ENCODE measurements around the gene PPP4R2. TPM values are rescaled to one million over a fixed set of nuclear protein-coding genes. Genes with fewer than 3 reads are reported as not detected.
"Not testable (repeated sequence)": the region's sequence is repeated elsewhere in the genome, so short reads cannot be mapped to it uniquely, and the experiment has no call there.

Gene PPP4R2
- total RNA-seq, 1 donor from 2014 or later = 55.5 TPM

DNA sequence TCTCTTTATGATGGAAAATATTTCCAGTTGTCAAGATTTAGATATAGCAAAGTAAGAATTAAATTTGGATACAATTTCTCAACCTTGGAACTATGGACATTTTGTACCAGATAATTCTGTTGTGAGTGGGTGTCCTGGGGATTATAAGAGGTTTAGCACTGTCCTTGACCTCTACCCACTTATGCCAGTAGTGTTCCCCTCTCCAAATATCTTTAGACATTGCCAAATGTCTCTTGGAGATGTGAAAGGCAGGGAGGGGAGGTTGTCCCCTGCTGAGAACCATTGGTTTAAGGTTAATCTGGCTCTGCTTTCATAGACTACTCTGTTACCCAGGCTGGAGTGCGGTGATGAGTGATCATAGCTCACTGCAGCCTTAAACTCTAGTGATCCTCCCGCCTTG is 64.8 kb downstream of the PPP4R2 start, which contains the start of gene EBLN2:
Gene EBLN2 (plus strand): TSS at position 244 of the 400 bp plus-strand sequence. CDS start 423 bp downstream, outside the sequence.
- TF ChIP-seq, protein P1, sequence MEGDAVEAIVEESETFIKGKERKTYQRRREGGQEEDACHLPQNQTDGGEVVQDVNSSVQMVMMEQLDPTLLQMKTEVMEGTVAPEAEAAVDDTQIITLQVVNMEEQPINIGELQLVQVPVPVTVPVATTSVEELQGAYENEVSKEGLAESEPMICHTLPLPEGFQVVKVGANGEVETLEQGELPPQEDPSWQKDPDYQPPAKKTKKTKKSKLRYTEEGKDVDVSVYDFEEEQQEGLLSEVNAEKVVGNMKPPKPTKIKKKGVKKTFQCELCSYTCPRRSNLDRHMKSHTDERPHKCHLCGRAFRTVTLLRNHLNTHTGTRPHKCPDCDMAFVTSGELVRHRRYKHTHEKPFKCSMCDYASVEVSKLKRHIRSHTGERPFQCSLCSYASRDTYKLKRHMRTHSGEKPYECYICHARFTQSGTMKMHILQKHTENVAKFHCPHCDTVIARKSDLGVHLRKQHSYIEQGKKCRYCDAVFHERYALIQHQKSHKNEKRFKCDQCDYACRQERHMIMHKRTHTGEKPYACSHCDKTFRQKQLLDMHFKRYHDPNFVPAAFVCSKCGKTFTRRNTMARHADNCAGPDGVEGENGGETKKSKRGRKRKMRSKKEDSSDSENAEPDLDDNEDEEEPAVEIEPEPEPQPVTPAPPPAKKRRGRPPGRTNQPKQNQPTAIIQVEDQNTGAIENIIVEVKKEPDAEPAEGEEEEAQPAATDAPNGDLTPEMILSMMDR (IDR thresholded peaks at IDR 0.05; ENCODE audit: borderline replicate concordance) = no peak
- no peaks in the 10 kb centered on the region for H3K9me3 ChIP-seq (replicated peaks)
- H3K27me3 ChIP-seq (ENCODE audit: low read depth) = no peaks in the 10 kb centered on the region
- peaks cover 40% of the 10 kb centered on the region for H3K36me3 ChIP-seq
- intact Hi-C loops (cut with micrococcal nuclease) = no loop called here
- peak within 1 kb of the TSS; percentile 56 for H3K27ac ChIP-seq (replicated peaks)
- H3K4me3 ChIP-seq = no peak within 1 kb of the TSS
- no peak for DNase-seq
- peaks cover 72% of the 10 kb centered on the region for H3K4me1 ChIP-seq

DNA sequence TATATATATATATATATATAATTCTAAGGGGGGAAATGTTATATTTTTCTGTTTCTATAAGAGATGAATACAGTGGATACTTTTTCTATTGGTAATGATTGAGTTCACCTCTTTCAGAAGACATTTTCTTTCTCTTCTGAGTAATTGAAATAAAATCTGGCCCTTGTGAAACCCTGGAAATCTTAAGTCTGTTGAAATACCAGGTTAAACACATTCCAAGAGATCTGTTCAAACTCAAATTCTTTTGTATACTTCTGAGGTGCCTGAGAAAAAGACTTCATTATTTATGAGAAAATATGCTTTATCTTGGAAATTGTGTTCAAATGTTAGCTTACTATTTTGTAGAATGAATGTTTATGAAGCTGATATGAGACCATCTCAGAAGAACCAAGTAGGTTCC is 69.6 kb downstream of the PPP4R2 start:
- H3K27me3 ChIP-seq (ENCODE audit: low read depth); H3K27ac ChIP-seq (replicated peaks); H3K9me3 ChIP-seq (replicated peaks); DNase-seq; H3K4me3 ChIP-seq: not testable (repeated sequence)
- Histone ChIP-seq H3K4me1 (peaks cover 55% of the 10 kb centered on the region), H3K36me3 (peaks cover 42% of the 10 kb centered on the region)
- intact Hi-C loops (cut with micrococcal nuclease) = loop anchor here (5.0 kb wide), 1 partner anchor 114 kb away; no protein-coding TSS in a partner anchor

DNA sequence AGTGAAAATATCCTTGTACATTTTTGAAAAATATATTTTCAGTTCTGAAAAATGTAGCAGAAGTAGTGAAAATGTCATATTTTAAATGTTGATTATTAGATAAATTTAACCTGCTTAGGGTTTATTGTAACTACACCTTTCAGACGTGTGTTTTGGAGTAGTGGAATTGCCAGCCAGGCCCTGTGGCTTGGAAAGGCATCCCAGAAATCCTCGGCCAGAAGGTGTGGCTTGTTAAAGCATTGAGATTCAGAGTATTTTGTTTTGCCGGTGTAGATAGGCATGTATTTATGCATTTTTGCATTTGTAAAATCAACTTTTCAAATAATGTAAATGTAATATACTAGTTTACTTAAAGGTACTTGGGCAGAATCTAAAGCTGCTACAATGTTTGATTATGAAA is 71.8 kb downstream of the PPP4R2 start:
- TF ChIP-seq, protein P1 (IDR thresholded peaks at IDR 0.05; ENCODE audit: borderline replicate concordance) = no peak
- no peak overlapping the region for H3K4me3 ChIP-seq

DNA sequence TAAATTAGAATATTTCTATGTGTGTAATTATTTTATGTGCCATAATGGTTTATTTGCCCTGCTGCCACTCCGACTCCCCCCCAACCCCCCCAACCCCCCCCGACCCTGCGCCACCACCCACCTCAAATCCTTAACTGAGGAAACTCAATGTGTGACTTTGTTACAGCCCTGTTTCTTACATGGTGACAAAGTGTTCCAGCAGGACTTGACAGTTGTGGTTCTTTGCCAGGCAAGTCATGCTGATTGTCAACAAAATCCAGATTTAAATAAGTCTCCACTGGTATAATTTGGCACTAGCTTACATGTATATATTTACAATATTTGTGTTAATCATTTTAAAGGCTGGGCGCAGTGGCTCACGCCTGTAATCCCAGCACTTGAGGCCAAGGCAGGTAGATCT is 72.6 kb downstream of the PPP4R2 start:
- TF ChIP-seq, protein P1 (IDR thresholded peaks at IDR 0.05; ENCODE audit: borderline replicate concordance) = no peak
- Histone ChIP-seq H3K27ac (replicated peaks) (peak overlapping the region; percentile 39), H3K27me3 (ENCODE audit: low read depth) (no peaks in the 10 kb centered on the region)

More for the DNA sequence above, 71.8 kb downstream of the PPP4R2 start:
- H3K27me3 ChIP-seq (ENCODE audit: low read depth) = no peaks in the 10 kb centered on the region
- DNase-seq = no peak
- peaks cover 51% of the 10 kb centered on the region for H3K4me1 ChIP-seq
- peak overlapping the region; percentile 39 for H3K27ac ChIP-seq (replicated peaks)
- peaks cover 29% of the 10 kb centered on the region for H3K36me3 ChIP-seq
- no peaks in the 10 kb centered on the region for H3K9me3 ChIP-seq (replicated peaks)
- intact Hi-C loops (cut with micrococcal nuclease) = loop anchor here (5.0 kb wide), 1 partner anchor 116 kb away; no protein-coding TSS in a partner anchor

DNA sequence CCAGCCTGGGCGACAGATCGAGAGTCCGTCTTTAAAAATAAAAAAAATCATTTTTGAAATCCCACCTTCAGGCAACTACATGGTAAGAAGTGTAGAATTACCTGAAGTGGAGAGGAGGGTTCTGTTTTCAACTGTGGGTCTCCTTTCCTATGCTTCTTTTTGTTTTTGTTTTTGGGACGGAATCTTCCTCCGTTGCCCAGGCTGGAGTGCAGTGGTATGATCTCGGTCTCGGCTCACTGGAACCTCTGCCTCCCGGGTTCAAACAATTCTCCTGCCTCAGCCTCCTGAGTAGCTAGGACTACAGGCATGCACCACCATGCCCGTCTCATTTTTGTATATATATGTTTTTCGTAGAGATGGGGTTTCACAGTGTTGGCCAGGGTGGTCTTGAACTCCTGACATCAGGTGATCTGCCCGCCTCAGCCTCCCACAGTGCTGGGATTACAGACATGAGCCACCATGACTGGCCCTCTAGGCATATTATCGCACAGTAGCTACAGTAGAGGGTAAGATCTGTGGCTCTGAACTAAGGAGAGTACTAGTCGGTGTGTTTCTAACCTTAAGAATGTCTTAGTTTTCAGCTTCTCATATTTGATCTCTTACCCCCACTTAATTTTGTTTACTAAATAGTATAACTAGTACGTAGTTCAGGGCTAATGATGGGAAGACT is 73.3 kb downstream of the PPP4R2 start:
- H3K36me3 ChIP-seq = peaks cover 14% of the 10 kb centered on the region
- H3K9me3 ChIP-seq (replicated peaks) = no peaks in the 10 kb centered on the region
- TF ChIP-seq, protein P1 (IDR thresholded peaks at IDR 0.05; ENCODE audit: borderline replicate concordance) = no peak
- intact Hi-C loops (cut with micrococcal nuclease) = loop anchor here (5.0 kb wide), 2 partner anchors 118 to 133 kb away; no protein-coding TSS in a partner anchor
- no peak for DNase-seq
- H3K27ac ChIP-seq (replicated peaks) = peak overlapping the region; percentile 39
- H3K27me3 ChIP-seq (ENCODE audit: low read depth) = no peaks in the 10 kb centered on the region
- no peak overlapping the region for H3K4me3 ChIP-seq
- peaks cover 44% of the 10 kb centered on the region for H3K4me1 ChIP-seq

More for the DNA sequence above, 72.6 kb downstream of the PPP4R2 start:
- intact Hi-C loops (cut with micrococcal nuclease) = loop anchor here (5.0 kb wide), 1 partner anchor 117 kb away; no protein-coding TSS in a partner anchor
- Histone ChIP-seq H3K4me1 (peaks cover 46% of the 10 kb centered on the region), H3K4me3 (no peak overlapping the region), H3K9me3 (replicated peaks) (no peaks in the 10 kb centered on the region), H3K36me3 (peaks cover 22% of the 10 kb centered on the region)
- DNase-seq = no peak
